H9 (cell line): ENCODE data around the gene FAM221B. TPM values are rescaled to one million over a fixed set of nuclear protein-coding genes. Genes with fewer than 3 reads are reported as not detected.

Experiments
- DNase-seq: peaks from one replicate; pipeline ENCODE4 v3.0.0-alpha.2; 2017
- H2AFZ ChIP-seq: one replicate; pipeline ENCODE4 v1.6.1; 2013; ENCODE audit warnings: mild to moderate bottlenecking, low read length, control low read depth, moderate library complexity
- H2AK5ac ChIP-seq: 2 replicates; pipeline ENCODE4 v1.6.1; 2013; ENCODE audit warnings: low read length, control low read depth, mixed read lengths; ENCODE audit not compliant: insufficient read length
- H2BK120ac ChIP-seq: one replicate; pipeline ENCODE4 v1.6.1; 2013; ENCODE audit warnings: low read depth, mild to moderate bottlenecking, low read length, control low read depth, inconsistent platforms; ENCODE audit not compliant: poor library complexity, severe bottlenecking
- H2BK12ac ChIP-seq: 2 replicates; pipeline ENCODE4 v1.6.1; 2013; ENCODE audit warnings: low read length, control low read depth, mixed read lengths, low read depth; ENCODE audit not compliant: insufficient read length
- H2BK15ac ChIP-seq: 2 replicates; pipeline ENCODE4 v1.6.1; 2013; ENCODE audit warnings: low read depth, low read length, control low read depth
- H2BK20ac ChIP-seq: one replicate; pipeline ENCODE4 v1.6.1; 2013; ENCODE audit warnings: low read depth, mild to moderate bottlenecking, low read length, control low read depth, inconsistent platforms; ENCODE audit not compliant: poor library complexity, severe bottlenecking
- H2BK5ac ChIP-seq: 2 replicates; pipeline ENCODE4 v1.6.1; 2013; ENCODE audit warnings: low read length, control low read depth, mixed read lengths; ENCODE audit not compliant: insufficient read length
- H3K14ac ChIP-seq: 2 replicates; pipeline ENCODE4 v1.6.1; 2013; ENCODE audit warnings: low read length, control low read depth; ENCODE audit not compliant: insufficient read depth
- H3K18ac ChIP-seq: 2 replicates; pipeline ENCODE4 v1.6.1; 2013; ENCODE audit warnings: low read depth, mild to moderate bottlenecking, mixed read lengths, low read length, control low read depth; ENCODE audit not compliant: insufficient read length
- H3K23ac ChIP-seq: 2 replicates; pipeline ENCODE4 v1.6.1; 2013; ENCODE audit warnings: low read length, control low read depth, mixed read lengths, low read depth; ENCODE audit not compliant: insufficient read length
- H3K23me2 ChIP-seq: 2 replicates; pipeline ENCODE4 v1.6.1; 2013; ENCODE audit warnings: low read depth, mild to moderate bottlenecking, mixed read lengths, low read length, control low read depth; ENCODE audit not compliant: insufficient read length, poor library complexity, severe bottlenecking
- H3K27ac ChIP-seq: 2 replicates; pipeline ENCODE4 v1.5.1; 2013; ENCODE audit warnings: low read length, control low read depth, mixed read lengths, low read depth; ENCODE audit not compliant: insufficient read length
- H3K27me3 ChIP-seq: 2 replicates; pipeline ENCODE4 v1.6.1; 2013; ENCODE audit warnings: low read length, control low read depth, inconsistent platforms; ENCODE audit not compliant: insufficient read depth
- H3K4ac ChIP-seq: 2 replicates; pipeline ENCODE4 v1.6.1; 2013; ENCODE audit warnings: low read depth, mild to moderate bottlenecking, control low read depth, inconsistent platforms, low read length, moderate library complexity
- H3K4me1 ChIP-seq: 2 replicates; pipeline ENCODE4 v1.6.1; 2013; ENCODE audit warnings: low read length, control low read depth, inconsistent platforms; ENCODE audit not compliant: insufficient read depth
- H3K4me2 ChIP-seq: 2 replicates; pipeline ENCODE4 v1.6.1; 2013; ENCODE audit warnings: low read length, control low read depth, mixed read lengths; ENCODE audit not compliant: insufficient read length, insufficient read depth
- H3K56ac ChIP-seq: 2 replicates; pipeline ENCODE4 v1.6.1; 2013; ENCODE audit warnings: low read depth, mild to moderate bottlenecking, mixed read lengths, low read length, control low read depth; ENCODE audit not compliant: insufficient read length
- H3K79me1 ChIP-seq: 2 replicates; pipeline ENCODE4 v1.6.1; 2013; ENCODE audit warnings: low read depth, mild to moderate bottlenecking, moderate library complexity, low read length, control low read depth, inconsistent platforms; ENCODE audit not compliant: insufficient read depth, poor library complexity, severe bottlenecking
- H3K79me2 ChIP-seq: 2 replicates; pipeline ENCODE4 v1.6.1; 2013; ENCODE audit warnings: low read length, control low read depth, inconsistent platforms; ENCODE audit not compliant: insufficient read depth
- H3K9ac ChIP-seq: 2 replicates; pipeline ENCODE4 v1.6.1; 2013; ENCODE audit warnings: low read length, control low read depth, mixed read lengths; ENCODE audit not compliant: insufficient read length; ENCODE audit errors: extremely low read depth
- H3K9me3 ChIP-seq: one replicate; pipeline ENCODE4 v1.6.1; 2013; ENCODE audit warnings: low read depth, low read length, inconsistent platforms; ENCODE audit not compliant: control insufficient read depth
- H3T11ph ChIP-seq: one replicate; pipeline ENCODE4 v1.6.1; 2013; ENCODE audit warnings: mild to moderate bottlenecking, low read length, control low read depth, inconsistent platforms
- H4K20me1 ChIP-seq: one replicate; pipeline ENCODE4 v1.6.1; 2013; ENCODE audit not compliant: control insufficient read depth, insufficient read length, insufficient read depth
- H4K5ac ChIP-seq: 2 replicates; pipeline ENCODE4 v1.6.1; 2013; ENCODE audit warnings: low read depth, mild to moderate bottlenecking, mixed read lengths, low read length, control low read depth; ENCODE audit not compliant: insufficient read length
- H4K8ac ChIP-seq: replicated peaks from 2 replicates; pipeline ENCODE4 v1.6.1; 2013; ENCODE audit warnings: low read length, control low read depth, mixed read lengths, low read depth; ENCODE audit not compliant: insufficient read length
- H4K91ac ChIP-seq: 2 replicates; pipeline ENCODE4 v1.6.1; 2013; ENCODE audit warnings: low read depth, mild to moderate bottlenecking, moderate library complexity, mixed read lengths, low read length, control low read depth; ENCODE audit not compliant: insufficient read length
- H3K27ac Mint-ChIP-seq, 3 experiments: 2 replicates in 2 of 3; 3 replicates in 1 of 3; pipeline ENCODE4 v1.8.0; 2020 to 2021; ENCODE audit warnings: mixed read lengths in 3 of 3, mild to moderate bottlenecking in 1 of 3, moderate library complexity in 1 of 3
- H3K27me3 Mint-ChIP-seq: 2 replicates; pipeline ENCODE4 v1.8.0; 2021; ENCODE audit warnings: low read depth, mild to moderate bottlenecking, moderate library complexity, mixed read lengths
- H3K36me3 Mint-ChIP-seq, 3 experiments: 2 replicates in 2 of 3; 3 replicates in 1 of 3; pipeline ENCODE4 v1.8.0; 2020 to 2021; ENCODE audit warnings: low read depth in 3 of 3, mixed read lengths in 3 of 3; ENCODE audit not compliant: insufficient read depth in 1 of 3
- H3K4me1 Mint-ChIP-seq, 2 experiments: 2 replicates each; pipeline ENCODE4 v1.8.0; 2020; ENCODE audit warnings: mixed read lengths in 2 of 2
- H3K4me3 Mint-ChIP-seq, 2 experiments: 2 replicates in 1 of 2; 3 replicates in 1 of 2; pipeline ENCODE4 v1.8.0; 2020 to 2021; ENCODE audit warnings: mild to moderate bottlenecking in 2 of 2, mixed read lengths in 2 of 2, moderate library complexity in 1 of 2
- H3K9me3 Mint-ChIP-seq, 2 experiments: 2 replicates in 1 of 2; 3 replicates in 1 of 2; pipeline ENCODE4 v1.8.0; 2020; ENCODE audit warnings: mild to moderate bottlenecking in 2 of 2, mixed read lengths in 2 of 2, moderate library complexity in 1 of 2
- CTCF ChIP-seq: fragments of 200-600 bp; sonication (generic); conservative IDR thresholded peaks from 3 replicates; pipeline ENCODE4 v1.8.0; 2021; ENCODE audit warnings: antibody characterized with exemption, mild to moderate bottlenecking
- WGBS: extraction: QIAGEN DNeasy Blood & Tissue Kit; methylation state at CpG from one replicate; pipeline ENCODE4 v1.1.7; 2013; ENCODE audit warnings: missing lambda C conversion rate, low lambda C conversion rate, mixed read lengths; ENCODE audit not compliant: insufficient read length; ENCODE audit errors: extremely low coverage; 5-methylcytosine and 5-hydroxymethylcytosine counted together
- total RNA-seq: library from RNA; stranded (reverse); gene quantifications from 2 replicates; pipeline ENCODE4 v1.2.1, GENCODE V29; 2021

FAM221B gene
- total RNA-seq, 1 experiment from 2014 or later: not detected

GRCh38 chr9:35816708-35817107, 11.8 kb downstream of the FAM221B start:
- peaks cover 25 to 26% of the 10 kb centered on the region in 2 experiments for H3K4me1 Mint-ChIP-seq
- Histone ChIP-seq H2BK20ac (no peak overlapping the region), H3K27ac (no peak overlapping the region), H2AK5ac (no peak overlapping the region), H3K9me3 (no peaks in the 10 kb centered on the region), H4K8ac (no peak overlapping the region), H2AFZ (no peak overlapping the region), H3K79me1 (no peaks in the 10 kb centered on the region), H4K5ac (no peak overlapping the region), H3K56ac (no peak overlapping the region), H3K4ac (no peak overlapping the region), H2BK12ac (no peak overlapping the region), H3K79me2 (no peaks in the 10 kb centered on the region), H3K4me2 (no peak overlapping the region), H3K4me1 (no peaks in the 10 kb centered on the region), H4K20me1 (no peaks in the 10 kb centered on the region), H3K14ac (no peak overlapping the region), H4K91ac (no peak overlapping the region), H2BK5ac (no peak overlapping the region), H3K27me3 (no peaks in the 10 kb centered on the region), H3K18ac (no peak overlapping the region), H3K9ac (no peak overlapping the region), H3K23me2 (peaks cover 8% of the 10 kb centered on the region), H2BK15ac (no peak overlapping the region), H3T11ph (no peak overlapping the region), H2BK120ac (no peak overlapping the region), H3K23ac (no peak overlapping the region)
- H3K36me3 Mint-ChIP-seq: peaks cover 0 to 8% (median 5%) of the 10 kb centered on the region in 3 experiments; a peak in 4 of 7 replicates
- H3K9me3 Mint-ChIP-seq: no peaks in the 10 kb centered on the region
- peak; percentile 68 for DNase-seq
- peak; percentile 57 for TF ChIP-seq CTCF
- H3K4me3 Mint-ChIP-seq: 0 out of 5 replicates have a peak overlapping the region, but pooled peaks of 1 of the 2 experiments have one; percentile 11
- peaks cover 9% of the 10 kb centered on the region for H3K27me3 Mint-ChIP-seq
- no CpG with 5 or more reads among the region's 1 CpG for whole genome bisulfite sequencing
- no peak overlapping the region for H3K27ac Mint-ChIP-seq
